Esophagus (tissue), 2 donors: Measurements from ENCODE around the gene IMPA2. TPM values are rescaled to one million over a fixed set of nuclear protein-coding genes. Genes with fewer than 3 reads are reported as not detected.

Experiments
- H3K27ac ChIP-seq, 2 donors: one replicate each; pipeline ENCODE4 v1.5.1; 2013; ENCODE audit warnings: low read depth in 2 of 2, mild to moderate bottlenecking in 2 of 2, inconsistent platforms in 1 of 2, low read length in 1 of 2, moderate library complexity in 1 of 2
- H3K27me3 ChIP-seq, 2 donors: one replicate each; pipeline ENCODE4 v1.6.1; 2013; ENCODE audit warnings: low read length in 2 of 2, control low read depth in 1 of 2, mild to moderate bottlenecking in 1 of 2; ENCODE audit not compliant: insufficient read depth in 2 of 2, control insufficient read depth in 1 of 2
- H3K36me3 ChIP-seq, 2 donors: one replicate each; pipeline ENCODE4 v1.6.1; 2013; ENCODE audit warnings: low read length in 1 of 2; ENCODE audit not compliant: control insufficient read depth in 2 of 2, insufficient read depth in 2 of 2
- H3K4me1 ChIP-seq, 2 donors: one replicate each; pipeline ENCODE4 v1.6.1; 2013; ENCODE audit warnings: low read length in 1 of 2; ENCODE audit not compliant: control insufficient read depth in 2 of 2, insufficient read depth in 2 of 2
- H3K4me3 ChIP-seq, 2 donors: one replicate each; pipeline ENCODE4 v1.5.1; 2013; ENCODE audit warnings: low read length in 2 of 2, mild to moderate bottlenecking in 2 of 2, low read depth in 1 of 2, moderate library complexity in 1 of 2
- H3K9me3 ChIP-seq, 2 donors: one replicate each; pipeline ENCODE4 v1.6.1; 2013; ENCODE audit warnings: mild to moderate bottlenecking in 2 of 2, low read depth in 1 of 2, low read length in 1 of 2, moderate library complexity in 1 of 2; ENCODE audit not compliant: control insufficient read depth in 2 of 2, insufficient read depth in 1 of 2
- WGBS, 2 donors: extraction: QIAGEN DNeasy Blood & Tissue Kit; methylation state at CpG; one replicate each; pipeline ENCODE4 v1.1.7; 2013; 5-methylcytosine and 5-hydroxymethylcytosine counted together
- polyA plus RNA-seq, 2 donors: library from polyadenylated mRNA; stranded (reverse); fragments of 200-250 nt; gene quantifications; one replicate each; pipeline ENCODE4 v1.2.3, GENCODE V29; 2013
- donor health status: healthy with polysubstance abuse.
- donor health status: Bipolar disorder and iron deficiency.

IMPA2 gene
- polyA plus RNA-seq, 2 donors = 79.1 to 142 TPM

GRCh38 chr18:11994336-11994702 lies 13.0 kb downstream of the IMPA2 start:
- H3K36me3 ChIP-seq = peaks cover 0 to 6% of the 10 kb centered on the region in 2 donors
- 30% methylated on average over 4 of the region's 4 CpGs for WGBS, 2 donors
- H3K4me3 ChIP-seq = no peak overlapping the region
- peaks cover 5 to 27% of the 10 kb centered on the region in 2 donors for H3K4me1 ChIP-seq
- H3K9me3 ChIP-seq = no peaks in the 10 kb centered on the region
- H3K27me3 ChIP-seq = no peaks in the 10 kb centered on the region
- peak overlapping the region; percentile 62 to 80 for H3K27ac ChIP-seq

GRCh38 chr18:11994703-11995444 lies 13.6 kb downstream of the IMPA2 start:
- no peak overlapping the region for H3K4me3 ChIP-seq
- H3K4me1 ChIP-seq = peaks cover 5 to 22% of the 10 kb centered on the region in 2 donors
- H3K27me3 ChIP-seq = no peaks in the 10 kb centered on the region
- WGBS, 2 donors = 39 to 43% methylated on average over 11 of the region's 11 CpGs
- H3K9me3 ChIP-seq = no peaks in the 10 kb centered on the region
- peaks cover 0 to 9% of the 10 kb centered on the region in 2 donors for H3K36me3 ChIP-seq
- H3K27ac ChIP-seq = peak overlapping the region; percentile 62 to 80

DNA sequence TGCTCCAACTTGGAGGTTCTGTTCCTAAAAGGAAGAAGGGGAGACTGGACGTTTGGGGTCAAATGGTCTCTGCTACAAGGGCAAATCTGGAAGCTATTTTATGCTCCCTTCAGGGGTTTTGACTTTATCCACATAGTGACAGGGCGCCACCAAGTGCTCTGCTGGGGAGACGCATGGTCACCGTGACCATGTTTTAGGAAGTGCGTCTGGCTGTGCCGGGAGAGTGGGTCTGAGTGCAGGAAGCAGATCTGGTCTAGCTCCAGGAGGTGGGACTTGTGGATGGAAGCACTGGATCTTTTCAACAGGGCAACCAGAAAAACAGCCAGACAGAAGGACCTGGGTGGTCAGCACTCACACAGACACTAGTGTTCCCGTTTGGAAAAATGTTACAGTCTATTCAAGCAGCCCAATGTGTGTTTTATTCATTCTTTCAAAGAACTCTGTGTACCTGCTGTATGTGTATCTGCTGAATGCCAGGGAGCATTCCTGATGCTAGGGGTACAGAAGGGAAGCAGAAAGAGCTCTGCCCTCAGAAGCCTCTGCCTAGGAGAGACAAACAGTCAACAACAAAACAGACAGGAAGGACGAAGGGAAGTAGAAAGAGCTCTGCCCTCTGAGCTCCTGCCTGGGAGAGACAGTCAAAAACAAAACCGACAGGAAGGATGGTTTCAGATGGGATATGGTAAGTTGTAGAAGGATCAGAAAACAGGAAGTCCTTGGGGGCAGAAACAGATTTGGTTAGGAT lies 14.3 kb downstream of the IMPA2 start:
- no peak overlapping the region for H3K4me3 ChIP-seq
- 6 to 9% methylated on average over 9 of the region's 9 CpGs for WGBS, 2 donors

DNA sequence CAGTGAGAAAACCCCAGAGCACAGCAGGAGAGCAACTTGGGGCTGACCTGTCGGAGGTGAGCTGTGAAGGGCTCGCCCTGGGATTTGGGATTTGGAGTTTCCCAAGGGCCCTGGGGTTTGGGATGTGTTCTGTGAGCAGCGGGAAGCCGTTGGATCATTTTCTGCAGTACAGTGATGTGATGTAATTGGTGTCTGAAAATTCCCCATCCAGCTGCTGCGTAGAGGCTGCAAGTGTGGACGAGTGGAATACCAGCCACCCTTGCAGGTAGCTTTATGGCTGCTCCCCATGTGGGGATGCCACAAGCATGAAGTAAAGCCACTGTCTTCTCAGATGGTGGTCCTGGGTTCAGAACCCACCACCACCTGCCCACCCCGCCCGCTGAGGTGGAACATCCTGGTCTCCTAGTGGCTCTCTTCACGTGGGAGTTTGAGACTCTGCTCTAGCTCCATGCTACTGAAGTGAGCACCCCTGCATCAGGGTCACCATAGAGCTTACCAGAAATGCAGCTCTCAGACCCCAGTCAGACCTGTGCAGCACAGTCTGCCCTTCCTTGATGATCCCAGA lies 15.0 kb downstream of the IMPA2 start:
- no peaks in the 10 kb centered on the region for H3K27me3 ChIP-seq
- WGBS, 2 donors = 63 to 69% methylated on average over 9 of the region's 9 CpGs
- H3K36me3 ChIP-seq = peaks cover 0 to 10% of the 10 kb centered on the region in 2 donors
- H3K4me1 ChIP-seq = peaks cover 3 to 14% of the 10 kb centered on the region in 2 donors
- H3K4me3 ChIP-seq = no peak overlapping the region
- H3K27ac ChIP-seq = peak overlapping the region; percentile 62 to 80
- no peaks in the 10 kb centered on the region for H3K9me3 ChIP-seq

More for the DNA sequence above, 14.3 kb downstream of the IMPA2 start:
- Histone ChIP-seq H3K36me3 (peaks cover 0 to 9% of the 10 kb centered on the region in 2 donors), H3K27ac (peak overlapping the region; percentile 62 to 80), H3K9me3 (no peaks in the 10 kb centered on the region), H3K27me3 (no peaks in the 10 kb centered on the region), H3K4me1 (peaks cover 5 to 18% of the 10 kb centered on the region in 2 donors)

DNA sequence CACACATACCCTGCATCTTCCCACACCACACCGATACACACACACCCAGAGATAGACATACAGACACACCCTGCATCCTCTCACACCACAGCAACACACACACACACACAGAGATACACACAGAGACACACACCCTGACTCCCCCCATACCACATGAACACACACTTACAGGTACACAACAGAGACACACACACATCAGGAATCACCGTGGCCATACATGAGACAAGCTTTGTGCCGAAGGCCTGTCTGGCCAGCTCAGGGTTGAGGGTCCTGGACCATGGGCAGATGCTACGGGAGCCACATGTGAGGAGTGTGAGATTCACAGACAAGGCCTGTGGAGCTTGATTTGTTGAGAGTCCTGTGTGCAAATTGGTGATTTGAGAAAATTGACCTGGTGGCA lies 15.6 kb downstream of the IMPA2 start:
- WGBS, 2 donors = 84 to 92% methylated on average over 4 of the region's 4 CpGs
- no peak overlapping the region for H3K4me3 ChIP-seq

DNA sequence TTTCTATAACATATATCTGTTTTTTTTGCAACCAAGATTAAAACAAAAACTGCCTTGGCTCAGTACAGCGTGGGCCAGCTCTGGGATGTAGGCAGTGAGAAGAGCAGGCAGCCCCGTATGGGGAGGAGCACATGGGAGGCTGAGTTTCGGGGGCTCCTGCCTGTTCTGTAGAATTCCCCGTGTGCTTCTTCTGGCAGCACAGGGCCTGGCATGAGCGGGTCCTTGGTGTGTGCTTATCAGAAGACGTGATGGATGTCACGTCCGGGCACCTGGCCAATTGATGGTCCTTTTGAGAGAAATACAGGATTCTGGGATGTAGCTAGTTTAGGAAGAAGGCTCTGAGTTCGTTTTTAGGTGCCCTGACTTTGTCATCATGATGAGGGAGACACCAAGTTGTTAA lies 16.2 kb downstream of the IMPA2 start:
- no peaks in the 10 kb centered on the region for H3K27me3 ChIP-seq
- no peak overlapping the region for H3K4me3 ChIP-seq
- peak overlapping the region; percentile 15 to 74 for H3K27ac ChIP-seq
- H3K9me3 ChIP-seq = no peaks in the 10 kb centered on the region
- peaks cover 0 to 15% of the 10 kb centered on the region in 2 donors for H3K36me3 ChIP-seq
- 56 to 68% methylated on average over 9 of the region's 9 CpGs for WGBS, 2 donors
- H3K4me1 ChIP-seq = peaks cover 3 to 18% of the 10 kb centered on the region in 2 donors

More for the DNA sequence above, 15.6 kb downstream of the IMPA2 start:
- Histone ChIP-seq H3K9me3 (no peaks in the 10 kb centered on the region), H3K36me3 (peaks cover 0 to 15% of the 10 kb centered on the region in 2 donors), H3K4me1 (peaks cover 3 to 18% of the 10 kb centered on the region in 2 donors), H3K27me3 (no peaks in the 10 kb centered on the region), H3K27ac (peak overlapping the region in 1 of 2 donors; percentile 80)

GRCh38 chr18:11998193-11998592 lies 16.9 kb downstream of the IMPA2 start:
- 26 to 37% methylated on average over 5 of the region's 5 CpGs for WGBS, 2 donors
- no peaks in the 10 kb centered on the region for H3K27me3 ChIP-seq
- peaks cover 3 to 18% of the 10 kb centered on the region in 2 donors for H3K4me1 ChIP-seq
- peaks cover 0 to 15% of the 10 kb centered on the region in 2 donors for H3K36me3 ChIP-seq
- H3K4me3 ChIP-seq = no peak overlapping the region
- H3K9me3 ChIP-seq = no peaks in the 10 kb centered on the region
- H3K27ac ChIP-seq = peak overlapping the region; percentile 15 to 74

GRCh38 chr18:11999429-11999828 lies 18.1 kb downstream of the IMPA2 start:
- no peak overlapping the region for H3K27ac ChIP-seq
- WGBS, 2 donors = 67 to 73% methylated on average over 7 of the region's 7 CpGs
- H3K27me3 ChIP-seq = no peaks in the 10 kb centered on the region
- H3K36me3 ChIP-seq = peaks cover 0 to 14% of the 10 kb centered on the region in 2 donors
- no peaks in the 10 kb centered on the region for H3K9me3 ChIP-seq
- H3K4me3 ChIP-seq = no peak overlapping the region
- H3K4me1 ChIP-seq = peaks cover 3 to 14% of the 10 kb centered on the region in 2 donors

DNA sequence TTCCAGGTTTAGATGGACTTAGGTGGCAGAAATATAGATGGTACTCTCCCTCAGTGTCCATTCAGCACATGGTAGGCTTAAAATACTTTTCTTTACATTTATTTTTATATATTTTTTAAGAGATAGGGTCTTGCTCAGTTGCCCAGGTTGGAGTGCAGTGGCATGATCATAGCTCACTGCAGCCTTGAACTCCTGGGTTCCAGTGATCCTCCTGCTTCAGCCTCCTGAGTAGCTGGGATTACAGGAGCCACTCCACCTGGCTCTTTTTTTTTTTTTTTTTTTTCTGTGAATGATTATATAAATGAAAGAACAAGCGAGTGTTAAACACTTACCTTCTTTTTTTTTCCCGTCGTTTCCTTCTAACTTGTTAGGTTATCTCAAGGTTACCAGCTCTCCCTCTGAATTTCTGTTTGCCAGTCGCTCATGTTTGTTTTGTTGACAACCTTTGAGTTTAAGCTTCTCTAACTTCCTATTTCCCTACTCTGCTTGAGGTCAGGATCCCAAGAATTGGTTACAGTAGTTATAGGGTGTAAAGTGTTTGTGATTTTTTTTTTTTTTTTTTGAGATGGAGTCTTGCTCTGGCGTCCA lies 18.9 kb downstream of the IMPA2 start:
- Histone ChIP-seq H3K4me3 (no peak overlapping the region), H3K36me3 (peaks cover 0 to 15% of the 10 kb centered on the region in 2 donors), H3K27me3 (no peaks in the 10 kb centered on the region), H3K4me1 (peaks cover 3 to 10% of the 10 kb centered on the region in 2 donors), H3K9me3 (no peaks in the 10 kb centered on the region), H3K27ac (no peak overlapping the region)
- 71 to 89% methylated on average over 5 of the region's 5 CpGs for WGBS, 2 donors
